GM19324 (cell line): ENCODE data around the gene SLC6A6.

Experiments used
- ATAC-seq: cut with Tn5 transposase; IDR thresholded peaks from one replicate; pipeline ENCODE4 v1.9.1; 2021; ENCODE audit warnings: mild to moderate bottlenecking, moderate library complexity; ENCODE audit not compliant: unreplicated experiment, low FRiP score

Gene SLC6A6

DNA sequence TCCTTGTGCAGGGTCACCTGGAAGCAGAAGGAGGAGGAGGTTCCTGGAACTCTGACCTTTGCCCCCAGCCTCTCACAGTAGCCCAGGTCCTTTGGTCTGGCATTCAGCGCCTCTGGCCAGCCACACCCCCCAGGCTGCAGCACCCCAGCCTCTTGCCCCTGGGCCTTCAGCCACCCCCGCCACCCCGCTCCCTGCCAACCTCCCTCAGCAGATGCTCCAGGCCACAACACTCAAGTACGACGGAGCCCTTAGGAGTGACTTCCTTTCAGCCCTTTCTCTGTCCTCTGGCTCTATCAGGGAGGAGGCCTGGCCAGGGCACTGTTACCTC is 92.5 kb downstream of the SLC6A6 start:
- ATAC-seq, result no peak

DNA sequence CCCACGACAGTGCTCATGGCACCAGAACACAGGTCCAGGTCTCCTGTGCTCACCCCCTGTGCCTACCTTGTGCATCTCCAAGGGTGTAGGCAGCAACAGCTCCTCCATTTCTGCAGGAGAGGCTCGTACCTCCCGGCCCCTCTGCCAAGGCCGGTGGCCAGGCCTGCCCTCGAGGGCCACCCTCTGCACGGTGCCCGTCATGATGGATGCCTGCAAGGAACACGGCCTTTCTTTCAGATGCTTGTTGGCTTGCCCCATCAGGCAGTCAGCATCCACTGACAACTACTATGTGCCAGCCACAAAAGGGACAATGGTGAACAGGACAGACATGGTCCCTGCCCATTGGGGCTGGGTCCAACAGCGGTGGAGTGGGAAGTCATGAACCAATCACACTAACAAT is 93.9 kb downstream of the SLC6A6 start:
- no peak for ATAC-seq

DNA sequence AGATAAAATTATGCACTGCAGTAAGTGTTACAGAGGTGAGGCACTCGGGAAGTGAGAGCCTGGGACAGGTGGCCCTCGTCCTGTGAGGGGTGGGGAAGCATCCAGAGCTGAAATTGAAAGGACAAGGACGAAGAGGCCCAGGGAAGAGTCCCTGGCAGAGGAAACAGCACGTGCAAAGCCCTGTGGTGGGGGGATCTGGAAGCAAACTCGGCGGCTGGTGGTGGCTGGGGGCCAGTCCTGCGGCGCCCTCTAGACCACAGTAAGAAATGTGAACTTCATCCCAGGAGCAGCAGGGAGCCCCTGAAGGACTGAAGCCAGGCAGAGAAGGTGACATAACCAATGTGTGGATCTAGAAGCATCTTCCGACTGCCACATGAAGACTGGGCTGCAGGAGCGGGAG is 94.9 kb downstream of the SLC6A6 start:
- ATAC-seq, result no peak

DNA sequence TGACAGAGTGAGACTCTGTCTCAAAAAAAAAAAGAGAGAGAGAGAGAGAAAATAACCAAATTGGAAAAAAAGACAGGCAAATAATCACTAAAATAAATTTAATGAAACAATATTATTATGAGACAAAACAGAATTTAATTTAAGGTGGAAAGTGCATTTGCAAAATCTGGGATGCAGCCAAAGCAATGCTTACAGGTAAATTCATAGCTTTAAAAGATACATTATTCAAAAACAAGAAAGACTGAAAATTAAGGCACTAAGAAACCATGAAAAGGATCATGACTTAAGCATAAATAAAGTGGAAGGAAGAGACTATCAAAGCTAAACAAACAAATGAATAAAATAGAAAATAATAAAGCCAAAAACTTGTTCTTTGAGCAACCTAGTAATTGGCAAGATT is 100.1 kb downstream of the SLC6A6 start:
- no peak for ATAC-seq

DNA sequence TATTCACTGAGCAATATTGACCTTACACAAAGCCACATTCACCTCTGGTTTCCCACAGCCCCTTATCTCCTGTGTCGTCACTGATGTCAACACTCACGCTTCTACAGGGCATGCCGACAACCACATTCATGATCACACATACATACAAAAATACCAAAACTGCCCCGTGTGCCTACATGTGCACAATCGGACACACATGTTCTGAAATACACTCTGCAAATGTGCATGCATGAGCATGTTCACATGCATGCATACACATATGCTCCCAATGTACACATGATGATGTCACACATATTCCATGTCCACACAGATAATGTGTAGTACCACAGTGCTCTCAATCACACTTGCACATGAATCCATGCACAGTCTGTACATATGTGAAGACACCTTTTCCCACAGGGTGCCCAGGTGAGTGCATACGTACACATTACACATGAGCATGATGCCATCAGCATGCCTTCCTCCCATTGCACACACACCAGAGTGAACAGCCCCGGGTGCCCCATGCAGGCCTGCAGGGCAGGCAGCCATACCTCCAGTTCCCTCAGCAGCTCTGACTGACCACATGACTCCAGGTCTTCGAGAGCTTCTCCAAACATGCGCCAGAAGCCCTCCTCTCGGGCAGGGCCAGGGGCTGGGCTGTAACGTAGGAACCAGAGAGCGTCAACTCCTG is 100.8 kb downstream of the SLC6A6 start:
- no peak for ATAC-seq

DNA sequence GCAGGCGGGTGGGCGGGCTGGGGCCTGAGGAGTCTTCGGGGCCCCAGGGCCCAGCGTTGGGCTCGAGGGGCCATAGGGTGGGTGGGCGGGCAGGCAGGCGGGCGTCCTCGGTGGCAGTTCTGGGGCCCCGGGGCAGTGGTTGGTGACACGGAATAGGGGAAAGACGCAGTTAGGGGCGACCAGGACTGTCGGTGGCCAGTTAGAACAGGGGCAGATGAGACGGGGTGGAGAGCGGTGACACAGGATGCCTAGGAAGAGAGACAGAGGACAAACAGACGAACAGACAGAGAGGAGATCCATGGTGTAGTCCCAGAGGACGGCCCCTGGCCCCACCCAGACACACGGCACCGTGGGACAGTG is 101.3 kb downstream of the SLC6A6 start:
- ATAC-seq, result no peak

DNA sequence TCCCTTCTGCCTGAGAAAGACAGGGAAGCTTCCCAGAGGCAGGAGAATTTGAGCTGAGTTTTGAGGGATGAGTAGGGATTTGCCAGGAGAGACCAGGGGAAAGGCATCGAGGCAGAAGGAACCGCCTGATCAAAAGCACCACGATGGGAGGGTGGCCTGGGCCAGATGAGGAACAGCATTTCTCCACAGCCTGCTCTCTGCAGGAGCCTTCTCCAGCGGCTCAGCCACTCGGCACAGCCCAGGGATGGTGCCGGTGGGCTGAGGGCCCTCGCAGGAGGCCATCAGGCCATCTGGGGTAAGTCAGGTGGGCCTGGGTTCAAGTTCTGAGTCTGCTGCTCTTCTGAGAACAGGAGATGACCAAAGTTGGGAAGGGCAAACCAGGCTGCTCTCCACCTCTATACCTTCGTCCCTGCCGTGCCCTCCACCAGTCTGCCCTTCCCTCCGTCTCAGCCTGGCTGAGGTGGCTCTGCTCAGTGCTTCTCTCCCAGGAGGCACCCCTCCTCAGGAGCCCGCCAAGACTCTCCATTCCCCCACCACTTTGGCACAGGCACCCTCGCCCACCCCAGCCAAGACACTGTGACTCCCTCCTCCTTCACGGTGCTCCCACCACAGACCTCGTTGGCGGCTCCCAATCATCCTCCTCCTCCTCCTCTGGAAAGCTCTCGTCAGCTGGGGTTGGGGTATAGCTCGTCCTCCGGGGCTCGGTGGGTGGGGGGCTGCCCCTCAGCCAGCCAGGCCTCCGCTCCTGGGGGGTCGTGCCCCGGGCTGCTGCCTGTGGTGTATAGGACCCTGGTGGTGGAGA is 102.8 kb downstream of the SLC6A6 start:
- ATAC-seq, result no peak

DNA sequence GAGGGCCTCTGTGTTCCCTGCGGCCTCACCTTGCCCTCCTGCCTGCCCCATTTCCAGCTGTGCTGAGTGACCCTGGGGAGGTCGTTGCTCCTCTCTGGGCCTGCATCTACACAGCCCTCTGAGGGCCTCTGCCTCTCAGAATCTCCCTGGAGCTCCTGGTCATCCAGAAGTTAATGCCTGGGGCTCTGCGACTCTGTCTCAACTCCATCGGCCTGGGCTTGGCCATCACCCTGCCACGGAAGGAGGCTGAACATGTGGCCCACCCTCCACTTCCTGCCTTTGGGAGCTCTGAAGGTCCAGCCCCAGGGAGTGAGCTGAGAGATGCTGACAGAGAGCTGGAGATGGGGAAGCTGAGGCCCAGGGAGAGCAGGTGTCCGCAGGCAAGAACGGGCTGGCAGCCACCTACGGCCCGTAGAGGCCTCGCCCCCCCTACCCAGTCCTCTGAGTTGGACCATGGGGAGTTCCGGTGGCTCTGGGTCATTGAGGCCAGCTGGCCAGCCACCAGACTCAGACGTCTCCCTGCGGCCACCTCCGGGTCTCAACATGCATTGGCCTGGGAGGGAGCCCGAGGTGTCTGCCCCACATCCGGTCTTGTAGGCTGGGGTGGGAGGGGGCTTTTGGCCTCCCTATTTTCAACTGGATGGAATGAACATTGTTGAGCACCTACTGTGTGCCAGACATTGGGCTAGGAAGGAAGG is 103.5 kb downstream of the SLC6A6 start:
- ATAC-seq, result no peak

DNA sequence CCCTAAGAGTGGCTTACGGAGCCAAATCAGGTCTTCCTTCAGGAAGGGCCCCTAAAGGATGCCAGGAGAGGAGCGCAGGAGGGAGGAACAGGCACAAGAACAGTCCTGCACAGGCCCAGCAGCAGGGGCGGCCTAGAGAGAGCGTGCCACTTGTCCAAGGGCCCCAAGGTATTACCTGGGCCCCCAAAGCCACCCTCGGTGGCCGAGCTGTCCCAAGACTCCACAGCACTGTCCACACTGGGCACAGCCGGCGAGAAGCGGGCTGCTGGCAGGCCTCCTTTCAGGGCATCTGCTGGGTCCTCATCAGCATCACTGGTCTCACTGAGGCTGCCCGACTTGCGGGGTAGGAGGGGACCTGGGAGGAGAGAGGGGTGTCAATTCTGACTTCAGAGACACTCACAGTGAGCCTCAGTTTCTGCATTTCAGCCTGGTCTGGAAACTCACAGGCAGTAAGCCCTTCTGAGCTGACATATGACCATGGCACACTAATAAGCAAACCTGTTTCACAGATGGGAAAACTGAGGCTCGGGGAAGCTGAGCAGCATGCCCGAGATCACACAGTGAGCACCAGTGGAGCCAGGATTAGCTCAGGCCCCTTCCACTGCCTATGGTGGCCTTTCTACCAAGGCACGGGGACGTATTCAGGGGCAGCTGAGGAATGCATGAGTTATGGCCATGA is 104.4 kb downstream of the SLC6A6 start:
- no peak for ATAC-seq

DNA sequence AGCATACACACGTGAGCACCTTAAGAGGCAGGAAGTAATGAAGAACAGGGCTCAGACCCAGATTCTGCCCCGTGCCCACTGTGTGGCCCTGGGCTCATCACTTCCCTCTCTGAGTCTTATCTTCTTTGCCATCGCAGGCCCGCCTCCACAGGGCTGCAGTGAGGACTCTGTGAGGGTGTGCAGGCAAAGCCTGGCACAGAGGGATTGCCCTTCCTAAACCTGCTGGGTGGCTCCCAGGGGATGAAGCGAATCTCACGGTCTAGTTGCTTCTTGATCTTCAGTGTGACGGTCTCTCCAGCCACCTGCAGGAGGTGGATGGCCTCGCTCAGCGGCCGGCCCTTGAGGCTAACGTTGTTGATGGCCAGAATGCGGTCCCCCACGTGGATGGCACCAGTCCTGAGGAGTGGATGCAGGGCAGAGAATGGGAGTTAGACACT is 104.9 kb downstream of the SLC6A6 start:
- ATAC-seq, result no peak

DNA sequence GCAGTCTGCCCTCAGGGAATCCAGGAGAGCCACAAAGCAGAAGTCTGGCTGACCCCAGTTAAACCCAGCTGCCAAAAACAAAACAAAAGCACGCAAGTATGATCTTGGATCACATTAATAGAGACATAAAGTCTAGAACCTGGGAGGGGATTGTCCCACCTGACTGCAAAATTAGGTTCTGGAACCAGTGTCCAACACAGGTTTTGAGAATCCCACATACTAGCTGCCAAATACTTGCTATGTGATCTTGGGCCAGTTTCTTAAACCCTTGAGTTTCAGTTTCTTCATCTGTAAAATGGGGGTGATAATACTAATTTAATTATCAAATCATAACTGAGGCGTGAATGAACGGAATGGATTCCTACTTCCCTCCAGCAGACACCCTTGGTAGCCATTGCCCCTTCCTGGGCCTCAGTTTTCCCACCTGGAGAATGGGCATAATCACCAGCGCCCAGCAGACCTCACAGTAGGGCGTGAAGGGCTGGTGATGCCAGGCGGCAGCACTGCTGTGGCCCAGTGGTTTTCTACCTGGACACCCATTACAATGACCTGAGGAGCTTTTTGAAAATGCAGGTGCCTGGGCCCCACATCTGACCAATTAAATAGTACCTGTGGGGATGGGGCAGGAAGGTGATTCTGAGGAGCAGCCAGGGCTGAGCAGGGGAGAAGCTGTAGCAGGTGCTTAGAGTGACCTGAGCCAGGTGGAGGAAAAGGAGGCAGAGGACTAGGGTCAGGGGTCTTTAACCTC is 105.5 kb downstream of the SLC6A6 start:
- no peak for ATAC-seq

DNA sequence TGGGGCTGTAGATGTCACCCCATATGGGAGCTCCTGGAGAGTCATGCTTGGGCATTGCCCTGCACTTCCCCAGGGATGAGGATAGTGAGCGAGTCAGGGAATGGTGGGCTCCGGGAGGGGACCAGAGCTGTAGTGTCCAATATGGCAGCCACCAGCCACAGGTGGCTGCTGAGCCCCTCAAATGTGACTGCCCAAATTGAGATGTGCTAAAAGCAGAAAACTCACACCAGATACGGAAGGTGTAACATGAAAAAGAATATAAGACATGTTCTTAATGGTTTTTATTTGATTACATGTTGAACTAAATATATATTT is 106.1 kb downstream of the SLC6A6 start:
- ATAC-seq, result no peak

DNA sequence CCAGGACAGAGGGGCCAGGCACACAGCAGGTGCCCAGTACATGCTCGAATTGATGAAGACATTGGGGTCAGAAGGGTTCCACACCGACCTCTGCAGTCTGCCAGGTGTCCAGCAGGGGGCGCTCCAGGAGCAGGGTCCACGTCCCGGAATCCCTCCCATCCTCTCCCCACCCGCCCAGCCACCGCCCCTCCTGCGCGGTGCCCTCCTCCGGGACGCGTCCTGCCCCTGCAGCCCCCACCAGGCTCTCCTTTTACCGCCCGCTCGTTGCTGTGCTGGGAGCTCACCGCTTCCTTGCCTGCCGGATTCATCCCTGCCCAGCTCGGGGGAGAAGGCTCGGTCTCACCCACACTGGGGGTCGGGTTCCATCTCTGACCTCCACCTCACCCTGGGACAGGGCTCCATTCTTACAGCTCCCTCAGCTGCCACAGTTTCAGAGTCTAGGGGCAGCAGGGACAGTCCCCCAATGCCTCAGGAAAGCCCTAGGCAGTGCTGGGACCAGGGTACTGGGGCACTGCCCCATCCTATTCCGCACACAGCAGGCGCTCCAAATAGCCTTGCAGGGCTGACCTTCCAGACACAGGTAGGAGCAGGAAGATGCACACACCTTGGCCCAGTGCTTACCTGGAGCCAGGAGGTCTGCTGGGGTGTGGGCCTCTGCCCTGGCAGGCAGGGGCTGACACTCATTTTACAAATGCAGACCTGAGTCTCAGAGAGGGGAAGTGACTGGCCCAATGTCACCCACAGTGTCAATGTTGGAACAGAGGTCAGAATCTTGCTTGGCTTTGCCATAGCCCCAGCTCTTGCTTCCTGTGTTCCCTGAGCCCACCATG is 106.8 kb downstream of the SLC6A6 start:
- ATAC-seq, result no peak

DNA sequence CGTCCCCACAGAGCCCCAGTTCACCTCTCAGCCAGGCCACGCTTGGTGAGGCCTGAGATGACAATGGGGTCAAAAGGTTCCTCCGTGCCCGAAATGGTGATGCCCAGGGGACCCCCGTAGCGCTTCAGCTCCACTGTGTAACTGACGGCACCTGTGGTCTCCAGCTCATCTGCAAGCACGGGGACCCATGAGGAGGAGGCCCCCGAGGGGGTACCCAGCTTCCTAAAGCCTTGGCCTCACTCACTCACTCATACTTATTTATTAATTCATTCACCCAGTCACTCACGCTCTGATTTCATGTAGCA is 107.3 kb downstream of the SLC6A6 start:
- ATAC-seq, result no peak

DNA sequence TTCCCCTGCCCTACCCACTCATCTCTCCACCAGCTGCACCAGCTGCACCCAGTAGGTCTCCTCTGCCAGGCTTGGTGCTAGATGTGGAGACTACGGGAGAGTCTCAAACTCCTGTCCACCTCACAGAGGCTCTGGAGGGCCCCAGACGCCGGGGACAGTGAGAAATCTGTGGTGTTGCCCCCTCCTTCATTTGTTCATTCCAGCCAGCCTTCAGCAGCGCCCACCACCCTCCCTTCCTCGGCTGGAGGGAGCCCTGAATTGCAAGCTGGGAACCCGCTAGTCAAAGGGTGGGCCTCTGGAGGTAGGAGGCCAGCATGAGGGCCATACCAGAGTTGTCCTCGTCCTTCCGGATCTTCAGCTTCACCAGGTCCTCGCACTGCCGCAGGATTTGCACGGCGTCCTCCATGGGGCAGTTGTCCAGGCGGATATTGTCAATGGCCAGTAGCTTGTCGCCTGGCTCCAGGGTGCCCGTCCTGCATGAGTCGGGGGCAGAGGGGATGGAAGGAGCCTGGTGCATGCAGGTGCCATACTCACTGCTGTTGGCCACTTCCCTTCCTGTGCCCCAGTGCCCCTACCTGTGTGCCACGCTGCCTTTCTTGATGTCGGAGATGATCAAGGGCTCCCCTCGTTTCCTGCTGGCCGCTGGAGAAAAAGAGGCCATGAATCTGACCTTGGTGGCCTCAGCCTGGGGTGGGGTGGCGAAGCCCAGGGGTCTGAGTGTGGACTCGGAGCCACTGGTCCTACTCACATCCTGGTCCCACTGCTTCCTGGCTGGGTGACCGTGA is 108.6 kb downstream of the SLC6A6 start:
- ATAC-seq, result no peak

DNA sequence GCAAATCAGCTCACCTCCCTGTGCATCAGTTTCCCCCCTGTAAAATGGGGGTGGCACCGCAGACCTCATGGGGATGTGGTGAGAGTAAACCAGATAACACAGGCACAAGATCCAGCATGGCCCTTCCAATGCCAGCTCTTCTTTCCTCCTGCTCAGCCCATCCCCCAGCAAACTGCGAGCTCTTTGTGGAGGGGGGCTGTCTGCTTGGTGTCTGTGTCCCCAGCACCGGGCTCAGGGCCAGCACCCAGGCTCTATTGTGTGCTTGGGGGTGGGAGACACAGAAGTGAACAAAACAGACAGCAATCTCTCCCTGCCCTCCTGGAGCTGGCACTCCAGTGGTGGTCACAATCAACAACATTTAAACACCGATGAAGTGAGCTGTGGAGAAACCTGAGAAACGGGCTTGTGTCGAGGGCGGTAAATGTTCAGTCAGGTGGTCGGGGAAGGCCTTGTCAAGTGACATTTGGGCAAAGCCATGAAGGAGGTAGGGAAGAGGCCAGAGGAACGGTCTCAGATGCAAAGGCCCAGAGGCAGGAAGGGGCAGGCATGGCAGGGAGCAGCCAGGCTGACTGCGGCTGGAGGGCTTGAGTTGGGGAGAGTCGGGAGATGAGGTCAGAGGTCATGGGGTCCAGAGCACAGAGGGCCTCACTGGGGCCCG is 109.3 kb downstream of the SLC6A6 start:
- no peak for ATAC-seq

DNA sequence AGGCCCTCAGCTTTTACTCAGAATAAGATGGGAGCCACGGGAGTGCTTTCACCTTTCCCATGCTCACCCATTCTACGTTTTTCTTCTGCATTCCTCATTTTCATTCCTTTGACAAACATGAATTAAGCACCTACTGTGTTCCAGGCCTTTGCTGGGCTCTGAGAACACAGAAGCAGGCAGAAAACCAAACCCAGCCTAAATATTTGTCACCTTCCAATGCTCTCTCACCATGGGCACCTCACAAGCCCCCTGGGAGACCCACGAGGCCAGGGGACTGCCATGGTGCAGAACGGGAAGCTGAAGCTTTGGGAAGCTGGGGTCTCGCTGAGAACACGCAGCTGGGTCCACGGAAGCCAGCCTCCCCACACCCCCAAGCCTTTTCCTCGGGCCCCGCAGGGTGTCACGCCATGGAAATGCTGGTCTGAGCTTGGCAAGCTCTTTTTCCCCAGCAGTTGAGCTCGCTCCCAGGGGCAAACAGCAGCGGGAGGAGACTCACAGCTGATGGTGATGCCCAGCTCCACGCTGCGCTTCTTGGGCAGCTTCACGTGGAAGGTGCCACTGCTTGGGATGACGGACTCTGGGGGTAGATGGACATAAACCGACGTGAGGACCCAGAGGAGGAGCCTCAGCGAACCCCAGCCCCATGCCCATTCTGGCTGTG is 110.0 kb downstream of the SLC6A6 start:
- no peak for ATAC-seq

DNA sequence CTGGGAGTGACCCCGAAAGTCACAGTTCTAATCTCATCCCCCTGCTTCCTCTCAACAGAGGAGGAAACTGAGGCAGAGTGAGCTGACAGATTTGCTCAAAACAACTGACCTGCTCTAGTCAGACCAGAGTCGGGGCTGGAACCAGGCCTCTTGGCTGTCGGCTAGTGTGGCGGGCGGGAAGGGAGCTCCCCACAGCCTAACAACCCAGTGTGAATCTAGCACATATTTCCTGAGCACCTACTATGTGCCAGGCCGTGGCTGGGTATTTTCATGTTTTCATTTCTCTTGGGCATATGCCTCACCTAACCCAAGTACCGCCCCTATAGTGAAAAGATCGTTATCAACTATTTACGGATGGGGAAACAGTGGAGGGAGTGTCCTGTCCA is 110.5 kb downstream of the SLC6A6 start:
- no peak for ATAC-seq
